KMS-11 (cell line): ENCODE measurements around the gene PRRC2B.

Experiments used
- H2AFZ ChIP-seq: fragments of 200-600 bp; sonication (generic); 2 replicates; pipeline ENCODE4 v1.6.1; 2016; ENCODE audit warnings: antibody characterized with exemption, mixed run types, low read depth
- H3K27ac ChIP-seq: fragments of 200-600 bp; sonication (generic); 2 replicates; pipeline ENCODE4 v1.6.1; 2016; ENCODE audit warnings: mild to moderate bottlenecking, mixed run types
- H3K27me3 ChIP-seq: fragments of 200-600 bp; sonication (generic); 2 replicates; pipeline ENCODE4 v1.6.1; 2017; ENCODE audit warnings: mild to moderate bottlenecking, low read depth, mixed run types, moderate library complexity; ENCODE audit not compliant: insufficient read depth
- H3K36me3 ChIP-seq: fragments of 200-600 bp; sonication (generic); 2 replicates; pipeline ENCODE4 v1.6.1; 2017; ENCODE audit warnings: mild to moderate bottlenecking, mixed run types; ENCODE audit not compliant: insufficient read depth
- H3K4me1 ChIP-seq: fragments of 200-600 bp; sonication (generic); 2 replicates; pipeline ENCODE4 v1.6.1; 2016; ENCODE audit warnings: mild to moderate bottlenecking, low read depth, mixed run types; ENCODE audit not compliant: poor library complexity, severe bottlenecking
- H3K4me2 ChIP-seq: fragments of 200-600 bp; sonication (generic); 2 replicates; pipeline ENCODE4 v1.7.0; 2016; ENCODE audit warnings: mild to moderate bottlenecking, mixed run types
- H3K4me3 ChIP-seq: fragments of 200-600 bp; sonication (generic); IDR thresholded peaks from 2 replicates; pipeline ENCODE4 v1.6.1; 2017; ENCODE audit warnings: low read depth, low read length, mixed read lengths; ENCODE audit not compliant: insufficient read depth
- H3K79me2 ChIP-seq: fragments of 200-600 bp; sonication (generic); 2 replicates; pipeline ENCODE4 v1.6.1; 2016; ENCODE audit warnings: low read depth, mixed run types; ENCODE audit not compliant: insufficient read depth
- H3K9ac ChIP-seq: fragments of 200-600 bp; sonication (generic); 2 replicates; pipeline ENCODE4 v1.6.1; 2016; ENCODE audit warnings: mild to moderate bottlenecking, mixed run types
- H4K20me1 ChIP-seq: fragments of 200-600 bp; sonication (generic); 2 replicates; pipeline ENCODE4 v1.6.1; 2016; ENCODE audit warnings: mild to moderate bottlenecking, mixed run types; ENCODE audit not compliant: insufficient read depth
- TF ChIP-seq, protein P1 (sequence below): fragments of 200-600 bp; sonication (generic); conservative IDR thresholded peaks from 2 replicates; pipeline ENCODE4 v1.6.1; 2017; ENCODE audit warnings: low read depth, mild to moderate bottlenecking, antibody characterized with exemption, low read length, moderate library complexity, mixed read lengths

The PRRC2B gene

DNA sequence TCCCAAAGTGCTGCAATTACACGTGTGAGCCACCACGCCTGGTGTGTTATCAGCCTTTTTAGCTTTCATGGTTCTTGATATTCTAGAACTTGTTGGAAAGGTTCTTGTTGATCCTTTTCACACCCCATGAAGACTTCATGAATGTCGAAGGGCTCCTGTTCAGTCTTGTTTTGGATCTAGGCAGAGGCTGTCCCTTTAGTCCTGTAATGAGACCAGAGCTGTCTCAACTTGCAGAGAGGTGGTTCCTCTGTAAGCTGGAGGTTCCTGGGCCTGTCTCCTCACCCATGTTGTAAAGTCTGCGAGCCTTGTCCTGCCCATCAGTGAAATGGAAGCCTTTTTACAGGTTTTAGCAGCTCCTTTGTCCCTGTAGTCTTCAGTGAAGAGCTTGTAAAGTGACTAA, 38.2 kb downstream of the PRRC2B start:
- TF ChIP-seq, protein P1, sequence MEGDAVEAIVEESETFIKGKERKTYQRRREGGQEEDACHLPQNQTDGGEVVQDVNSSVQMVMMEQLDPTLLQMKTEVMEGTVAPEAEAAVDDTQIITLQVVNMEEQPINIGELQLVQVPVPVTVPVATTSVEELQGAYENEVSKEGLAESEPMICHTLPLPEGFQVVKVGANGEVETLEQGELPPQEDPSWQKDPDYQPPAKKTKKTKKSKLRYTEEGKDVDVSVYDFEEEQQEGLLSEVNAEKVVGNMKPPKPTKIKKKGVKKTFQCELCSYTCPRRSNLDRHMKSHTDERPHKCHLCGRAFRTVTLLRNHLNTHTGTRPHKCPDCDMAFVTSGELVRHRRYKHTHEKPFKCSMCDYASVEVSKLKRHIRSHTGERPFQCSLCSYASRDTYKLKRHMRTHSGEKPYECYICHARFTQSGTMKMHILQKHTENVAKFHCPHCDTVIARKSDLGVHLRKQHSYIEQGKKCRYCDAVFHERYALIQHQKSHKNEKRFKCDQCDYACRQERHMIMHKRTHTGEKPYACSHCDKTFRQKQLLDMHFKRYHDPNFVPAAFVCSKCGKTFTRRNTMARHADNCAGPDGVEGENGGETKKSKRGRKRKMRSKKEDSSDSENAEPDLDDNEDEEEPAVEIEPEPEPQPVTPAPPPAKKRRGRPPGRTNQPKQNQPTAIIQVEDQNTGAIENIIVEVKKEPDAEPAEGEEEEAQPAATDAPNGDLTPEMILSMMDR: no peak
- Histone ChIP-seq H3K36me3 (peaks cover 8% of the 10 kb centered on the region; the same call in 1 of the 2 replicates), H3K27ac (no peak overlapping the region), H3K4me1 (peaks cover 3% of the 10 kb centered on the region), H3K79me2 (peaks cover 70% of the 10 kb centered on the region), H2AFZ (no peak overlapping the region), H3K4me2 (no peak overlapping the region), H4K20me1 (peaks cover 11% of the 10 kb centered on the region), H3K9ac (no peak overlapping the region), H3K27me3 (no peaks in the 10 kb centered on the region), H3K4me3 (no peak overlapping the region)

DNA sequence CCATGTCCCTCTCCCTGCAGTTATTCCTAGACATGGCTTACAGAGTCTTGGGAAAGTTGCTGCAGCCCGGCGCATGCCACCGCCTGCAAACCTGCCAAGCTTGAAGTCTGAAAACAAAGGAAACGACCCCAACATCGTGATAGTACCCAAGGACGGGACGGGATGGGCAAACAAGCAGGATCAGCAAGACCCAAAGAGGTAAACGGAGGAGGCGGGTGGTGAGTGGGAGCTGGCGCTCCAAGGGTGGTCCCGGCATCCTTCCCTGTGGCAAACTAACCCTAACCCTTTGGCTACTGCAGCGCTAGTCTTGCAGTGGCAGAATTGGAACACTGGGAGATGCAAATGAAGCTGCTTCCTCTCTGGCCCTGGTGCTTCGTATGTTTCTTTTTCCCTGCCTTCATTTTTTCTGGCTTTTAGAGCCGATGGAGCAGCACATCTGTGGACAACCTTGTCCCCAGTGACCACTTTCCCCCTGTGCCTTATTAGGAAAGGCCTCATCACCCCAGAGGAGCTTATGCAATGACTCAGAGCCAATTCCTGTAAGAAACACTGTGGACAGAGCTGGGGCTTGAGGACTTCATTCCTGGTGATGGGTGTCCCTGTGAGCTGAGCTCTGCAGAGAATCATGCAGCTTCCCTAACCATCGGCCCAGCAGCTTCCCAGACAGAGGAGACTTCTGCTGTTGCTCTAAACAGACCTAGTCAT, 38.9 kb downstream of the PRRC2B start:
- peaks cover 9% of the 10 kb centered on the region; the same call in 1 of the 2 replicates for H4K20me1 ChIP-seq
- H3K4me2 ChIP-seq: no peak overlapping the region
- H3K79me2 ChIP-seq: peaks cover 63% of the 10 kb centered on the region
- peaks cover under 1% of the 10 kb centered on the region for H3K4me1 ChIP-seq
- H3K9ac ChIP-seq: no peak overlapping the region
- H3K4me3 ChIP-seq: no peak overlapping the region
- no peaks in the 10 kb centered on the region for H3K27me3 ChIP-seq
- H3K27ac ChIP-seq: no peak overlapping the region
- H3K36me3 ChIP-seq: peaks cover 8% of the 10 kb centered on the region; the same call in 1 of the 2 replicates
- no peak overlapping the region for H2AFZ ChIP-seq
- TF ChIP-seq, protein P1: no peak

DNA sequence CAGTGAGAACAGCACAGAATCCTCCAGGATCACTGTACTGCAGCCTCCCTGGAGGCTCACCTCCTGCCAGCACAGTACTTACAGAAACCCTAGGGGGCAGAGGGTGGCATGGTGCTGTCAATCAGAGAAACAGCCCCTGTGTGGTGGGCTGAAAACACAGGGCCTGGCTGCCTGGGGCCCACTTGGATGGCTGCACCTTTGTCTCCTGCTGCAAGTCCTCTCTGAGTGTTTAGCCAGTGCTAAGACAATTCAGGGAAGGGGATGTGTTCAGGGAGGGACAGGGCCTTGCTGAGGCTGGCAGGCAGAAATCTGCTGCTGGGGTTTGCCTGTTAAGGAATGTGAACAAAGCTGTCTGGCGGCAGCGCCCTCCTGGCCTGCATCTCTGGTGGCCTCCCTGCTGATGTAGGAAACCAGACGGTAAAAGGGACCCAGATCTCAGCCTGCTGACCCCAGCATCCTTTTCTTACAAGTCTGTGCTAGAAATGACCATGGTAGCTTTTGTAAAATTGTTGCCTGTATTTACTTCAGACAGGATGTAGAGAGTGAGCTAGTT, 39.5 kb downstream of the PRRC2B start:
- H3K4me2 ChIP-seq: no peak overlapping the region
- H3K36me3 ChIP-seq: peaks cover 8% of the 10 kb centered on the region; the same call in 1 of the 2 replicates
- no peak overlapping the region for H2AFZ ChIP-seq
- peaks cover 57% of the 10 kb centered on the region for H3K79me2 ChIP-seq
- H3K4me1 ChIP-seq: no peaks in the 10 kb centered on the region
- no peak overlapping the region for H3K27ac ChIP-seq
- no peak overlapping the region for H3K4me3 ChIP-seq
- no peaks in the 10 kb centered on the region for H3K27me3 ChIP-seq
- peaks cover 4% of the 10 kb centered on the region; the same call in 1 of the 2 replicates for H4K20me1 ChIP-seq
- H3K9ac ChIP-seq: no peak overlapping the region
- TF ChIP-seq, protein P1: no peak

DNA sequence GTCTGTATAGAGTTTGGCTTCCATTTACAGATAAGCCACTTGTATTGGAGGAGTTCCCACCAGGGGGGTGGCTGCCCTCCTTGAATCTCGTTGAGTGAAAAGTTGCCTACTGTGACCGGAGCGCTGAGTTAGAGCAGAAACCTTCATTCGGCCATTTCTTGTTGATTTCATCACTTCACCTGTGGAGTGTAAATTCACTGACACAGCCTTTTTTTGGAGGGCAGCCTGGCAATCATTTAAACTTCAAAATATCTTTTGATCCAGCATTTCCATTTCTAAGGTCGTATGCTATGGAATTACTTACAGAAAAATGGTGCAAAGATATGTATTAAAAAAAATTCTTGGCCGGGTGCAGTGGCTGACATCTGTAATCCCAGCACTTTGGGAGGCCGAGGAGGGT, 40.8 kb downstream of the PRRC2B start:
- Histone ChIP-seq H3K4me3 (no peak overlapping the region), H4K20me1 (no peaks in the 10 kb centered on the region; the same call in 1 of the 2 replicates), H3K27ac (no peak overlapping the region), H3K4me2 (no peak overlapping the region), H3K27me3 (no peaks in the 10 kb centered on the region), H3K79me2 (peaks cover 44% of the 10 kb centered on the region; the same call in 1 of the 2 replicates), H3K9ac (no peak overlapping the region), H3K4me1 (peaks cover 10% of the 10 kb centered on the region), H2AFZ (no peak overlapping the region), H3K36me3 (peaks cover 8% of the 10 kb centered on the region; the same call in 1 of the 2 replicates)
- TF ChIP-seq, protein P1: no peak
